IgD-negative memory B cell (primary cell): ENCODE data around the gene FEN1. TPM values are rescaled to one million over a fixed set of nuclear protein-coding genes. Genes with fewer than 3 reads are reported as not detected.

Experiments
- H3K27ac Mint-ChIP-seq, 3 donors: one replicate each; pipeline ENCODE4 v1.8.0; 2020 to 2022; ENCODE audit warnings: mild to moderate bottlenecking in 3 of 3, mixed read lengths in 3 of 3, moderate library complexity in 1 of 3
- H3K27me3 Mint-ChIP-seq: one replicate; pipeline ENCODE4 v1.8.0; 2021; ENCODE audit warnings: mixed read lengths
- H3K36me3 Mint-ChIP-seq: one replicate; pipeline ENCODE4 v1.8.0; 2020; ENCODE audit warnings: mild to moderate bottlenecking, mixed read lengths
- H3K4me1 Mint-ChIP-seq, 3 donors: one replicate each; pipeline ENCODE4 v1.8.0; 2020 to 2022; ENCODE audit warnings: mixed read lengths in 3 of 3, mild to moderate bottlenecking in 1 of 3
- H3K4me3 Mint-ChIP-seq, 4 donors: one replicate each; pipeline ENCODE4 v1.8.0; 2020 to 2022; ENCODE audit warnings: mild to moderate bottlenecking in 4 of 4, mixed read lengths in 4 of 4, moderate library complexity in 3 of 4
- H3K9me3 Mint-ChIP-seq, 3 donors: one replicate each; pipeline ENCODE4 v1.8.0; 2020 to 2021; ENCODE audit warnings: mixed read lengths in 3 of 3, mild to moderate bottlenecking in 1 of 3
- polyA plus RNA-seq: library from polyadenylated mRNA; unstranded; fragments of 300-500 nt; fragmentation: Illumina TruSeq; gene quantifications from one replicate; pipeline ENCODE4 v1.2.3, GENCODE V29; 2021

FEN1 gene
- 12.6 TPM for polyA plus RNA-seq

GRCh38 chr11:61792310-61793082 lies at the start of gene FEN1, which contains the start of gene TMEM258:
Gene FEN1, plus strand, starts transcription at chr11:61792911. Its CDS starts 2,451 bp downstream, at chr11:61795362.
Gene TMEM258, minus strand, starts transcription at chr11:61792599. Its CDS starts 41 bp downstream, at chr11:61792558.
- Mint-ChIP-seq H3K36me3 (peaks cover 4% of the 10 kb centered on the region), H3K4me1 (peaks cover 14 to 20% (median 16%) of the 10 kb centered on the region in 3 donors)

DNA sequence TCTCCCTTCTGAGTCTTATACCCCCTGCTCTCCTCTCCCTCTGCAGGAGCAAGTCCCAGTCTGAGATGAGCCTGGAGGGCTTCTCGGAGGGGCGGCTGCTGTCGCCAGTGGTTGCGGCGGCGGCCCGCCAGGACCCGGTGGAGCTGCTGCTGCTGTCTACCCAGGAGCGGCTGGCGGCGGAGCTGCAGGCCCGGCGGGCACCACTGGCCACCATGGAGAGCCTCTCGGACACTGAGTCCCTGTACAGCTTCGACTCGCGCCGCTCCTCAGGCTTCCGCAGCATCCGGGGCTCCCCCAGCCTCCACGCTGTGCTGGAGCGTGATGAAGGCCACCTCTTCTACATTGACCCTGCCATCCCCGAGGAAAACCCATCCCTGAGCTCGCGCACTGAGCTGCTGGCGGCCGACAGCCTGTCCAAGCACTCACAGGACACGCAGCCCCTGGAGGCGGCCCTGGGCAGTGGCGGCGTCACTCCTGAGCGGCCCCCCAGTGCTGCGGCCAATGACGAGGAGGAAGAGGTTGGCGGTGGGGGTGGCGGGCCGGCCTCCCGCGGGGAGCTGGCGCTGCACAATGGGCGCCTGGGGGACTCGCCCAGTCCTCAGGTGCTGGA lies 49.1 kb upstream of the FEN1 start:
- H3K36me3 Mint-ChIP-seq = peaks cover 1% of the 10 kb centered on the region
- no peaks in the 10 kb centered on the region for H3K9me3 Mint-ChIP-seq
- H3K4me3 Mint-ChIP-seq = no peak overlapping the region
- H3K27me3 Mint-ChIP-seq = peaks cover 3% of the 10 kb centered on the region
- H3K27ac Mint-ChIP-seq = no peak overlapping the region
- H3K4me1 Mint-ChIP-seq = no peaks in the 10 kb centered on the region

More at GRCh38 chr11:61792310-61793082, at the start of gene FEN1, which contains the start of gene TMEM258:
- H3K9me3 Mint-ChIP-seq = no peaks in the 10 kb centered on the region
- H3K27ac Mint-ChIP-seq = peak within 1 kb of the TSS; percentile 94 to 99 (median 98)
- H3K4me3 Mint-ChIP-seq = peak within 1 kb of the TSS; percentile 89 to 96 (median 95)
- H3K27me3 Mint-ChIP-seq = no peaks in the 10 kb centered on the region

- H3K36me3 Mint-ChIP-seq = no peaks in the 10 kb centered on the region
- H3K9me3 Mint-ChIP-seq = no peaks in the 10 kb centered on the region
- peaks cover 5% of the 10 kb centered on the region for H3K27me3 Mint-ChIP-seq
- H3K4me1 Mint-ChIP-seq = no peaks in the 10 kb centered on the region
- H3K4me3 Mint-ChIP-seq = no peak overlapping the region
- no peak overlapping the region for H3K27ac Mint-ChIP-seq
Observed at GRCh38 chr11:61744181-61744580, 48.5 kb upstream of the FEN1 start.

- no peaks in the 10 kb centered on the region for H3K4me1 Mint-ChIP-seq
- no peaks in the 10 kb centered on the region for H3K9me3 Mint-ChIP-seq
- H3K4me3 Mint-ChIP-seq = no peak overlapping the region
- H3K27ac Mint-ChIP-seq = no peak overlapping the region
- peaks cover 9% of the 10 kb centered on the region for H3K27me3 Mint-ChIP-seq
- no peaks in the 10 kb centered on the region for H3K36me3 Mint-ChIP-seq
Observed at GRCh38 chr11:61744609-61745156, 48.0 kb upstream of the FEN1 start.

GRCh38 chr11:61745781-61746441 lies 46.8 kb upstream of the FEN1 start:
- Mint-ChIP-seq H3K36me3 (peaks cover 1% of the 10 kb centered on the region), H3K27me3 (peaks cover 14% of the 10 kb centered on the region), H3K27ac (no peak overlapping the region), H3K4me3 (no peak overlapping the region), H3K4me1 (peaks cover 0 to under 1% (median 0%) of the 10 kb centered on the region in 3 donors), H3K9me3 (no peaks in the 10 kb centered on the region)

DNA sequence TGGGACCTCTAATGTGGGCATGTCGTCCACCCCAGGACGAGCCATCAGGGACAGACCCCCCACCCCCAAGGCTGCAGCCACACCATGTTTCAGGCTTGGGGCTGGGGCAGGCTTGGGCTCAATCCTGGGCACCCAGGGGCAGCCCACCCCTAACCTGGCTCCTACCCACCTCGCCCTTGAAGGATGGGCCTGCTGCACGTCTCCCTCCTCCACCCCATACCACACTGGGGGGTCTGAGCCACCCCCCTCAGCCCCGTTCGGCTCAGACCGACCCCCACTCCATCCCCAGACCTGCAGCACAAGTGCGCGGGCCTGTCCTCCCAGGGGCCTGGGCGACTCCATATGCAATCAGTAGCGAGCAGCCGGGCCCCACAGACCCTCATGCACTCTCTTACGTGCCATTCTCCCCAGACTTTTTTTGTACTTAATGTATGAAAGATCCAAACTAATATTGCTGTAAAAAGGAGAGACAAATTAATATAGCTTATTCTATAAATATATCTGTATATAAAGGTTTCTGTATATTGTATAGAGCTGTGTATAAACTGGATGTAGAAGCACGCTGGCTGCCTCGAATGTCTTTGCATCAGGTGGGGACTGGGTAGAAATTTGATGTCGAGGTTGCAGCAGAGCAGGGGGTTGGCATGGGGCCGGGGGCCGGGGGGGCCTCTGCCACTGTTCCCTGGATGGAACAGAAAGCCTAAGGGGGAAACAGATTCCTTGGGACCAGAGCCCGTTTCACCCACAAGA lies 46.1 kb upstream of the FEN1 start:
- peaks cover 19% of the 10 kb centered on the region for H3K27me3 Mint-ChIP-seq
- H3K9me3 Mint-ChIP-seq = no peaks in the 10 kb centered on the region
- no peak overlapping the region for H3K4me3 Mint-ChIP-seq
- H3K36me3 Mint-ChIP-seq = peaks cover 2% of the 10 kb centered on the region
- H3K27ac Mint-ChIP-seq = peak overlapping the region in 1 of 3 donors; percentile 64
- peaks cover 0 to 5% (median 0%) of the 10 kb centered on the region in 3 donors for H3K4me1 Mint-ChIP-seq

- Mint-ChIP-seq H3K36me3 (peaks cover 2% of the 10 kb centered on the region), H3K27ac (peak overlapping the region in 1 of 3 donors; percentile 64), H3K9me3 (no peaks in the 10 kb centered on the region), H3K4me1 (peaks cover 0 to 6% (median 2%) of the 10 kb centered on the region in 3 donors), H3K27me3 (peaks cover 19% of the 10 kb centered on the region), H3K4me3 (no peak overlapping the region)
Observed at GRCh38 chr11:61747192-61747966, 45.3 kb upstream of the FEN1 start.

DNA sequence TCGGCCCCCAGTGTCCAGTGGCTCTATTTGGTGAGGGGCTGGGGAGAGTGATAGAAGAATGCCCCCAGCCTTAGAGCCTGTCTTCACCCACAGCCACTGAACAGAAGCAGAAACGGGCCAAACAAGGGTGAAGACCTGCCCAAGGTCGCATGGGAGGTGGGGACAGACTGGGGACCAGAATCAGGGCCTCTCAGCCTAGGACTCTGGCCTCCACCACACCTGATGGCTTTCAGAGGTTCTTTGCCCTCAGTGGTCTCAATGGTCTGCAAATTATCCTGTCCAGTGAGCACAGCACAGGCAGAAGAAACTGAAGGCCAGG lies 44.8 kb upstream of the FEN1 start:
- peaks cover 0 to 6% (median 3%) of the 10 kb centered on the region in 3 donors for H3K4me1 Mint-ChIP-seq
- no peak overlapping the region for H3K27ac Mint-ChIP-seq
- peaks cover 2% of the 10 kb centered on the region for H3K36me3 Mint-ChIP-seq
- peaks cover 20% of the 10 kb centered on the region for H3K27me3 Mint-ChIP-seq
- no peak overlapping the region for H3K4me3 Mint-ChIP-seq
- no peaks in the 10 kb centered on the region for H3K9me3 Mint-ChIP-seq

GRCh38 chr11:61749591-61750217 lies 43.0 kb upstream of the FEN1 start:
- Mint-ChIP-seq H3K36me3 (peaks cover 3% of the 10 kb centered on the region), H3K9me3 (no peaks in the 10 kb centered on the region), H3K27ac (no peak overlapping the region), H3K4me1 (peaks cover 0 to 6% (median 5%) of the 10 kb centered on the region in 3 donors), H3K4me3 (no peak overlapping the region), H3K27me3 (peaks cover 26% of the 10 kb centered on the region)

DNA sequence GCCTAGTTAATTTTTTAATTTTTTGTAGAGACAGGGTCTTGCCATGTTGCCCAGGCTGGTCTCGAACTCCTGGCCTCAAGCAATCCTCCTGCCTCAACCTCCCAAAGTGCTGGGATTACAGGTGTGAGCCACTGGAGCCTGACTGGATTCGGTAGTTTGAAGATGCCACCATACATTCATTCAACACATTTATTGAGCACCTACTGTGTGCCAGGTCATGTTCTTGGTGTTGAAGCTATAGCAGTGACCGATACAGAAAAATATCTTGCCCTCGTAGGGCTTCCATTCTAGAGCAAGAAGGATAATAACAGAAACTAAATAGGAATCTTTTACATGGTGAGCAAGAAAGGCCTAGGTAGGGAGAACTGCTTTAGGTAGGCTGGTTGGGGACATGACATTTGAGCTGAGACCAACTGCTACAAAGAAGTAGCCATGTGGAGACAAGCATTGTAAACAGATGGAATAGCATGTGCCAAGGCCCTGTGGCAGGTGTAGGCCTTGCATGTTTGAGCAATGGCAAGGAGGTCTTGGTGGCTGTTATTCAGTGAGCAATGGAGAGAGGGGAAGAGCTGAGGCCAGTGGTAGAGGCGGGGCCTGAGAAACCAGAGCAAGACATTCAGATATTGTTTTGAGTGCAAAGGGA lies 42.0 kb upstream of the FEN1 start:
- Mint-ChIP-seq H3K27me3 (peaks cover 26% of the 10 kb centered on the region), H3K4me1 (peaks cover 0 to 6% (median 5%) of the 10 kb centered on the region in 3 donors), H3K36me3 (peaks cover 3% of the 10 kb centered on the region), H3K27ac (peak overlapping the region in 1 of 3 donors; percentile 40), H3K4me3 (peak overlapping the region in 2 of 4 donors; percentile 67 to 76), H3K9me3 (no peaks in the 10 kb centered on the region)

DNA sequence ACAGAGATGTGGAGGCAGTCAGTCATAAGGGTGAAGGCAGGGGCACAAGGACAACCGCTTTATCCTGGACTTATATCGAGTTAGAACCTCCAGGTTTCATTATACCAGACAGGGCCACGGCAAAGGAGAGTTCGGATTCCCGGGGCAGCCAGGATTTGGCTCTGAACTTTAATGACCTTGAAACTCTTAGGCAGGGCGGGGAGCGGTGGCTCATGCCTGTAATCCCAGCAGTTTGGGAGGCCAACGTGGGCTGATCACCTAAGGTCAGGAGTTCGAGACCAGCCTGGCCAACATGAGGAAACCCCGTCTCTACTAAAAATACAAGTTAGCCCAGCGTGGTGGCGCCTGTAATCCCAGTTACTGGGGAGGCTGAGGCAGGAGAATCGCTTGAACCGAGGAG lies 41.3 kb upstream of the FEN1 start:
- Mint-ChIP-seq H3K27me3 (peaks cover 26% of the 10 kb centered on the region), H3K4me1 (peaks cover 0 to 6% (median 5%) of the 10 kb centered on the region in 3 donors), H3K9me3 (no peaks in the 10 kb centered on the region), H3K36me3 (peaks cover 3% of the 10 kb centered on the region), H3K27ac (peak overlapping the region in 1 of 3 donors; percentile 40), H3K4me3 (peak overlapping the region in 2 of 4 donors; percentile 57 to 65)

DNA sequence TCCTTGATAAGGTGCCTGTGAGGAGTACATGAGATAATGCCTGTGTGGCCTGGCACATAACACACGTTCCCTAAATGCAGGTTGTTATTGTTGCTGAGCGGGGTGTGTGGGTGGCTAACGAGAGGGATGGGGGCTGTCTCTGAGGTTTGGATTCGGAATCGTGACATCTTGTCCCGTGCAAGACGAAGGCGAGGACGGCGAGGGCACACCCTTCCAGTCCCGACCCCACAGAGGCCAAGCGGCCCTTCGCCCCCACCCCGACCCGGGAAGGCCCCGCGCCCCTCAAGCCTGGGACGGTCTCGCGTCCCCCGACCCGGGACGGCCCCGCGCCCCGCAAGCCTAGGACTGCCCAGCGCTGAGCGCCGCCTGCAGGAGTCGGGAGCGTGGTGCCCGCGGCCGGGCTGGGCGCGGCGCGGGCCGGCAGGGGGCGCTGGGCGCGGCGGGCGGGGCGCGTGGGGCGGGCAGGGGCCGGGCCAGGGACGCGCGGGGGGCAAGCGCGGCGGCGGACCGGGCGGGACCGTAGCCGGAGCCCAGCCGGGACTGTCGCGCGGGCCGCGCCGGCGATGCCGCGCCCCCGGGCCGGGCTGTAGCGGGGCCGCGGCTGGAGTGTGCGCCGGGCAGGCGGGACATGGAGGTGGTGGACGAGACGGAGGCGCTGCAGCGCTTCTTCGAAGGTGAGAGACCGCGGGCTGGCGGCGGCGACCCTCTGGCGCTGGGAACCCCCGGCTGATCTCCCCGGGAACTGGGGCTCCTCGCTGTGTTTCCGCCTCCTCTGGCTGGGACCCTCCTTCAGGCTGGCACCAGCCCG lies 40.4 kb upstream of the FEN1 start, which contains the start of gene MYRF:
MYRF (plus strand) TSS at position 520 of the 808 bp plus-strand sequence; CDS start at position 629, 109 bp downstream.
- Mint-ChIP-seq H3K27ac (no peak within 1 kb of the TSS), H3K27me3 (peaks cover 26% of the 10 kb centered on the region), H3K4me1 (peaks cover 4 to 8% (median 7%) of the 10 kb centered on the region in 3 donors), H3K36me3 (peaks cover 3% of the 10 kb centered on the region), H3K4me3 (peak within 1 kb of the TSS in 3 of 4 donors; percentile 72 to 86 (median 83)), H3K9me3 (no peaks in the 10 kb centered on the region)
